Suprapubic skin (tissue), 4 donors: ENCODE results near the gene ANKRD1.

Experiments
- CTCF ChIP-seq, 2 donors: fragments of 200-600 bp in 1 of 2; fragments of 450-650 bp in 1 of 2; sonication (generic) in 1 of 2; IDR thresholded peaks; one replicate each; pipeline ENCODE4 v1.5.1; 2016 to 2019; ENCODE audit warnings: antibody characterized with exemption in 2 of 2, mild to moderate bottlenecking in 1 of 2, moderate library complexity in 1 of 2
- EP300 ChIP-seq: sonication (generic); formaldehyde crosslinking; IDR thresholded peaks from one replicate; pipeline ENCODE4 v1.6.1; 2017; ENCODE audit warnings: antibody characterized with exemption
- POLR2A ChIP-seq, 2 donors: fragments of 450-650 bp; IDR thresholded peaks; one replicate each; pipeline ENCODE4 v1.6.1; 2017; ENCODE audit warnings: antibody characterized with exemption in 2 of 2, mild to moderate bottlenecking in 2 of 2, moderate library complexity in 2 of 2
- POLR2AphosphoS5 ChIP-seq, 3 donors: sonication (generic); formaldehyde crosslinking; IDR thresholded peaks; one replicate each; pipeline ENCODE4 v1.6.1; 2017; ENCODE audit warnings: antibody characterized with exemption in 3 of 3

- TF ChIP-seq CTCF (IDR thresholded peaks at IDR 0.05) (no peak), POLR2AphosphoS5 (IDR thresholded peaks at IDR 0.05) (no peak), POLR2A (IDR thresholded peaks at IDR 0.05) (no peak), EP300 (no peak)
Measured at GRCh38 chr10:90917968-90918318, 2.9 kb downstream of the ANKRD1 start.
